Kidney epithelial cell (primary cell): ENCODE measurements around the gene USP46. TPM values are rescaled to one million over a fixed set of nuclear protein-coding genes. Genes with fewer than 3 reads are reported as not detected.
A peak's percentile ranks its signal among the peaks of the same experiment; 100 is the strongest.

Source experiments
- DNase-seq: peaks from one replicate; pipeline ENCODE4 v3.0.0-alpha.2; 2010; ENCODE audit warnings: low read depth
- H3K27me3 ChIP-seq: 2 replicates; pipeline ENCODE4 v1.6.0; 2011; ENCODE audit warnings: low read length; ENCODE audit not compliant: control insufficient read depth, insufficient read depth
- H3K36me3 ChIP-seq: 2 replicates; pipeline ENCODE4 v1.5.1; 2011; ENCODE audit warnings: low read length; ENCODE audit not compliant: control insufficient read depth, insufficient read depth
- H3K4me3 ChIP-seq: 2 replicates; pipeline ENCODE4 v1.5.1; 2011; ENCODE audit warnings: low read depth, mild to moderate bottlenecking, control low read depth, low read length
- total RNA-seq: library from RNA; depleted of rRNA; stranded (reverse); fragments of >200 nt; gene quantifications from 2 replicates; pipeline ENCODE4 v1.2.3, GENCODE V29; 2015
- TF ChIP-seq, protein P1 (sequence below): IDR thresholded peaks from 2 replicates; pipeline ENCODE4 v1.5.1; 2011; ENCODE audit warnings: mild to moderate bottlenecking, moderate library complexity, low read length, control low read depth, inconsistent platforms; ENCODE audit not compliant: insufficient read depth, poor library complexity, severe bottlenecking

The USP46 gene
- total RNA-seq, 1 donor from 2014 or later = 14.9 TPM

GRCh38 chr4:52604215-52604614, 54.9 kb downstream of the USP46 start:
- Histone ChIP-seq H3K36me3 (peaks cover 1% of the 10 kb centered on the region), H3K4me3 (no peak overlapping the region)
- TF ChIP-seq, protein P1, sequence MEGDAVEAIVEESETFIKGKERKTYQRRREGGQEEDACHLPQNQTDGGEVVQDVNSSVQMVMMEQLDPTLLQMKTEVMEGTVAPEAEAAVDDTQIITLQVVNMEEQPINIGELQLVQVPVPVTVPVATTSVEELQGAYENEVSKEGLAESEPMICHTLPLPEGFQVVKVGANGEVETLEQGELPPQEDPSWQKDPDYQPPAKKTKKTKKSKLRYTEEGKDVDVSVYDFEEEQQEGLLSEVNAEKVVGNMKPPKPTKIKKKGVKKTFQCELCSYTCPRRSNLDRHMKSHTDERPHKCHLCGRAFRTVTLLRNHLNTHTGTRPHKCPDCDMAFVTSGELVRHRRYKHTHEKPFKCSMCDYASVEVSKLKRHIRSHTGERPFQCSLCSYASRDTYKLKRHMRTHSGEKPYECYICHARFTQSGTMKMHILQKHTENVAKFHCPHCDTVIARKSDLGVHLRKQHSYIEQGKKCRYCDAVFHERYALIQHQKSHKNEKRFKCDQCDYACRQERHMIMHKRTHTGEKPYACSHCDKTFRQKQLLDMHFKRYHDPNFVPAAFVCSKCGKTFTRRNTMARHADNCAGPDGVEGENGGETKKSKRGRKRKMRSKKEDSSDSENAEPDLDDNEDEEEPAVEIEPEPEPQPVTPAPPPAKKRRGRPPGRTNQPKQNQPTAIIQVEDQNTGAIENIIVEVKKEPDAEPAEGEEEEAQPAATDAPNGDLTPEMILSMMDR = no peak

GRCh38 chr4:52600275-52600674, 58.8 kb downstream of the USP46 start:
- DNase-seq = no peak
- TF ChIP-seq, protein P1 = no peak
- peaks cover 3% of the 10 kb centered on the region for H3K36me3 ChIP-seq

More at GRCh38 chr4:52604215-52604614, 54.9 kb downstream of the USP46 start:
- DNase-seq = no peak
- no peaks in the 10 kb centered on the region for H3K27me3 ChIP-seq

DNA sequence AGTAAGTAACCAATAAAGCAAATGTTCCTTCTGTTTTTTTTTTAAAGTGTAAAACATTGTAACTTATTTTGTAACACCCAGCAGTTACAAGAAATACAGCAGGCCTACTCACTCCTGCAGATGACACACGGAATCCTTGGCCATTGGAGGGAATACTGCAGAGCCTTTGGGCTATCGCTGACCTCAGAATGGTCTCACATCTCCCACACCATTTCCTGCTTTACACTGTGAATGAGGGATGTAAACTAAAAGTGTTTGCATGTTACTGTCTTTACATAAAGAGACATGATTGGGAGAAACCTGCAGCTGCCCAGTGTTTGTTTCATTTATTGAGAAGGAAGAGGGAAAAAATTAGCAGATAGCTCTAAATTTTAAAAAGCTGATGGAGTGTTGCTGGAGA, 64.1 kb downstream of the USP46 start:
- no peak overlapping the region for H3K4me3 ChIP-seq
- peaks cover 3% of the 10 kb centered on the region for H3K36me3 ChIP-seq
- no peaks in the 10 kb centered on the region for H3K27me3 ChIP-seq
- TF ChIP-seq, protein P1 = no peak
- no peak for DNase-seq

More at GRCh38 chr4:52600275-52600674, 58.8 kb downstream of the USP46 start:
- no peak overlapping the region for H3K4me3 ChIP-seq
- no peaks in the 10 kb centered on the region for H3K27me3 ChIP-seq

- no peaks in the 10 kb centered on the region for H3K36me3 ChIP-seq
- no peaks in the 10 kb centered on the region for H3K27me3 ChIP-seq
- DNase-seq = no peak
- TF ChIP-seq, protein P1 = no peak
- H3K4me3 ChIP-seq = no peak overlapping the region
Observed at GRCh38 chr4:52592287-52592686, 66.8 kb downstream of the USP46 start.

GRCh38 chr4:52588771-52589591, 70.1 kb downstream of the USP46 start:
- Histone ChIP-seq H3K4me3 (no peak overlapping the region), H3K27me3 (no peaks in the 10 kb centered on the region), H3K36me3 (no peaks in the 10 kb centered on the region)
- DNase-seq = peak; percentile 53
- TF ChIP-seq, protein P1 = no peak
